ENCODE data around the gene TBC1D1. TPM values are rescaled to one million over a fixed set of nuclear protein-coding genes. Genes with fewer than 3 reads are reported as not detected.

The TBC1D1 gene
- total RNA-seq, 1 experiment from 2014 or later = 106 TPM

DNA sequence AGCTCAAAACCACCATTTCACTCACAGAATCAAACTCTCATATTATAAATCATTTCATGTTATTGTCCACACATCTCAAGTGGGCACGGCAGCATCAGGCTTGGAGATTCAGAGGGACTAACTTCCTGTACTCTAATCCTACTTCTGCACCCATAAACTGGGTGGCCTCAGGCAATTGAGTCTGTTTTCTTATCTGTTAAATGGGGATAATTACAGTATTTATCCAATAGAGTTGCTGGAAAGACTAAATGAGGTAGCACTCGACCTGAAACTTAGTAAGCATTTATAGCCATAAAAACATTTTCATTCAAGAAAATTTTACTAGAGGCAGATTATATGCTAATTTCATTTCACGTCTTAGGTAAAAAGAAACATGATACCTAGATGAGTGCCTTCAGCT lies 13.0 kb downstream of the TBC1D1 start:
- no peak overlapping the region for H3K4me3 ChIP-seq
- H2AFZ ChIP-seq = no peak overlapping the region
- no peaks in the 10 kb centered on the region for H3K4me1 ChIP-seq (replicated peaks; ENCODE audit: insufficient read depth)
- no peaks in the 10 kb centered on the region for H3K9me2 ChIP-seq (ENCODE audit: insufficient read depth)
- no peak for DNase-seq
- no peaks in the 10 kb centered on the region for H3F3A ChIP-seq (ENCODE audit: insufficient read depth, low read depth)
- H3K4me2 ChIP-seq = no peak overlapping the region
- no peak overlapping the region for H3K27ac ChIP-seq
- H4K20me1 ChIP-seq (ENCODE audit: insufficient read depth) = no peaks in the 10 kb centered on the region
- H3K9me3 ChIP-seq (ENCODE audit: insufficient read depth, low read depth) = no peaks in the 10 kb centered on the region
- H3K27me3 ChIP-seq (ENCODE audit: insufficient read depth, low read depth) = no peaks in the 10 kb centered on the region
- POLR2A ChIA-PET (ENCODE audit: unreplicated experiment) = no interaction called here
- CTCF ChIA-PET = no interaction called here
- TF ChIP-seq, protein P1, sequence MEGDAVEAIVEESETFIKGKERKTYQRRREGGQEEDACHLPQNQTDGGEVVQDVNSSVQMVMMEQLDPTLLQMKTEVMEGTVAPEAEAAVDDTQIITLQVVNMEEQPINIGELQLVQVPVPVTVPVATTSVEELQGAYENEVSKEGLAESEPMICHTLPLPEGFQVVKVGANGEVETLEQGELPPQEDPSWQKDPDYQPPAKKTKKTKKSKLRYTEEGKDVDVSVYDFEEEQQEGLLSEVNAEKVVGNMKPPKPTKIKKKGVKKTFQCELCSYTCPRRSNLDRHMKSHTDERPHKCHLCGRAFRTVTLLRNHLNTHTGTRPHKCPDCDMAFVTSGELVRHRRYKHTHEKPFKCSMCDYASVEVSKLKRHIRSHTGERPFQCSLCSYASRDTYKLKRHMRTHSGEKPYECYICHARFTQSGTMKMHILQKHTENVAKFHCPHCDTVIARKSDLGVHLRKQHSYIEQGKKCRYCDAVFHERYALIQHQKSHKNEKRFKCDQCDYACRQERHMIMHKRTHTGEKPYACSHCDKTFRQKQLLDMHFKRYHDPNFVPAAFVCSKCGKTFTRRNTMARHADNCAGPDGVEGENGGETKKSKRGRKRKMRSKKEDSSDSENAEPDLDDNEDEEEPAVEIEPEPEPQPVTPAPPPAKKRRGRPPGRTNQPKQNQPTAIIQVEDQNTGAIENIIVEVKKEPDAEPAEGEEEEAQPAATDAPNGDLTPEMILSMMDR (conservative IDR thresholded peaks at IDR 0.05) = no peak
- no peak for TF ChIP-seq EZH2 (IDR thresholded peaks at IDR 0.05; ENCODE audit: low read depth)
- intact Hi-C loops (cut with micrococcal nuclease; ENCODE audit: unreplicated experiment) = no loop called here
- H3K79me2 ChIP-seq (ENCODE audit: low read depth) = no peaks in the 10 kb centered on the region
- no peaks in the 10 kb centered on the region for H3K36me3 ChIP-seq (ENCODE audit: low read depth)
- BruUV-seq (replicated peaks) = no TSS peak

DNA sequence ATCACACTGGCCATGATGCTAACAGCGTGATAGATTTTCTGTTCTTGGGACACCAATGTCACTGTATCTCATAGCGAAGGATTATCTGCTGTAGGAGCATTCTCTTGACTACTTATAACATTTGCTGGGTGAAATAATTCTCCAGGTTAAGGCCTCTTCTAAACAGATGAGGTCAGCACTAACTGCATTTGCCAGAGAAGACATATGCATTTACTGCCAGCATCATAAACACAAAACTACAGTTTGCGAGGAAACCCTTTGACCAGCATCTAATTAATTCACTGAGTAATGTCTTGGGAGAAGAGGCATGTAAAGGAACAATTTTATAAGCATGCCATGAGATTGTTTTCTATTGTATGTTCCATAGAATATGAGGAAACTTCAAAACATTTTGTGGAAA lies 13.9 kb downstream of the TBC1D1 start:
- H3K9me2 ChIP-seq (ENCODE audit: insufficient read depth) = no peaks in the 10 kb centered on the region
- ChIA-PET CTCF (no interaction called here), POLR2A (ENCODE audit: unreplicated experiment) (no interaction called here)
- H3K4me3 ChIP-seq = no peak overlapping the region
- DNase-seq = no peak
- TF ChIP-seq, protein P1 (conservative IDR thresholded peaks at IDR 0.05) = no peak
- TF ChIP-seq EZH2 (IDR thresholded peaks at IDR 0.05; ENCODE audit: low read depth) = no peak
- no peaks in the 10 kb centered on the region for H4K20me1 ChIP-seq (ENCODE audit: insufficient read depth)
- no peaks in the 10 kb centered on the region for H3K4me1 ChIP-seq (replicated peaks; ENCODE audit: insufficient read depth)
- H3K27ac ChIP-seq = no peak overlapping the region
- no peak overlapping the region for H3K4me2 ChIP-seq
- intact Hi-C loops (cut with micrococcal nuclease; ENCODE audit: unreplicated experiment) = no loop called here
- no peaks in the 10 kb centered on the region for H3F3A ChIP-seq (ENCODE audit: insufficient read depth, low read depth)
- H3K79me2 ChIP-seq (ENCODE audit: low read depth) = no peaks in the 10 kb centered on the region
- no peaks in the 10 kb centered on the region for H3K27me3 ChIP-seq (ENCODE audit: insufficient read depth, low read depth)
- BruUV-seq (replicated peaks) = no TSS peak
- no peaks in the 10 kb centered on the region for H3K36me3 ChIP-seq (ENCODE audit: low read depth)
- no peak overlapping the region for H2AFZ ChIP-seq
- H3K9me3 ChIP-seq (ENCODE audit: insufficient read depth, low read depth) = no peaks in the 10 kb centered on the region

DNA sequence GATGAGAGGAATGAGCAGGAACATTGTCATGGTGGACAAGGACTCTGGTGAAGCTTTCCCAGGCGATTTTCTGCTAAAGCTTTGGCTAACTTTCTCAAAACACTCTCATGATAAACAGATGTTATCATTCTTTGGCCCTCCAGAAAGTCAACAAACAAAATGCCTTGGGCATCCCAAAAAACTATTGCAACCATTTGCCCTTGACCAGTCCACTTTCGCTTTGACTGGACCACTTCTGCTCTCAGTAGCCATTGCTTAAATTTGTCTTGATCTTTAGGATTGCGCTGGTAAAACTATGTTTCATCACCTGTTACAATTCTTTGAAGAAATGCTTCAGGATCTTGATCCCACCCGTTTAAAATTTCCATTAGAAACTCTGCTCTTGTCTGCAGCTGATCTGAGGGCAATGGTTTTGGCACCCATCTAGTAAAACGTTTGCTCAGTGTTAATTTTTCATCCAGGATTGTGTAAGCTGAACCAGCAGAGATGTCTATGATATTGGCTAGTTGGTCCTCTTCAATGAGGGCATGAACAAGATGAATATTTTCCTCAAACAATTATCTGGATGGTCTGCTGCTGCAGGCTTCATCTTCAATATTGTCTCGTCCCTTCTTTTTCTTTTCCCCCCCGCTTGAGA lies 14.8 kb downstream of the TBC1D1 start:
- no peak for DNase-seq
- Histone ChIP-seq H3K4me2 (no peak overlapping the region), H4K20me1 (ENCODE audit: insufficient read depth) (no peaks in the 10 kb centered on the region), H3K9me3 (ENCODE audit: insufficient read depth, low read depth) (no peaks in the 10 kb centered on the region), H3K36me3 (ENCODE audit: low read depth) (no peaks in the 10 kb centered on the region), H3F3A (ENCODE audit: insufficient read depth, low read depth) (no peaks in the 10 kb centered on the region), H3K9me2 (ENCODE audit: insufficient read depth) (no peaks in the 10 kb centered on the region), H3K4me1 (replicated peaks; ENCODE audit: insufficient read depth) (no peaks in the 10 kb centered on the region), H3K27me3 (ENCODE audit: insufficient read depth, low read depth) (no peaks in the 10 kb centered on the region), H3K79me2 (ENCODE audit: low read depth) (no peaks in the 10 kb centered on the region), H2AFZ (no peak overlapping the region), H3K27ac (no peak overlapping the region), H3K4me3 (no peak overlapping the region)
- ChIA-PET CTCF (no interaction called here), POLR2A (ENCODE audit: unreplicated experiment) (no interaction called here)
- no TSS peak for BruUV-seq (replicated peaks)
- TF ChIP-seq EZH2 (IDR thresholded peaks at IDR 0.05; ENCODE audit: low read depth) = no peak
- TF ChIP-seq, protein P1 (conservative IDR thresholded peaks at IDR 0.05) = no peak
- intact Hi-C loops (cut with micrococcal nuclease; ENCODE audit: unreplicated experiment) = no loop called here

Measured in PC-9 (cell line).